Limb (tissue), 2 donors: Measurements from ENCODE around the gene YY1.
A peak's percentile ranks its signal among the peaks of the same experiment; 100 is the strongest.
"Not testable (repeated sequence)": the region's sequence is repeated elsewhere in the genome, so short reads cannot be mapped to it uniquely, and the experiment has no call there.

Source experiments
- DNase-seq, 2 donors: peaks; one replicate each; pipeline ENCODE4 v3.0.0-alpha.2; 2016; ENCODE audit errors: extremely low spot score in 2 of 2

YY1 gene

GRCh38 chr14:100283984-100284881 lies 45.3 kb downstream of the YY1 start:
- DNase-seq, result peak in 1 of 2 donors; percentile 25

- DNase-seq, result peak; percentile 51 to 88
Measured at GRCh38 chr14:100285021-100285912, 46.3 kb downstream of the YY1 start.

GRCh38 chr14:100285913-100286400 lies 47.0 kb downstream of the YY1 start:
- no peak for DNase-seq

GRCh38 chr14:100286484-100287191 lies 47.7 kb downstream of the YY1 start:
- peak in 1 of 2 donors; percentile 28 for DNase-seq

- DNase-seq, result no peak
Measured at GRCh38 chr14:100287202-100287997, 48.5 kb downstream of the YY1 start.

GRCh38 chr14:100287998-100288295 lies 49.0 kb downstream of the YY1 start:
- not testable (repeated sequence) for DNase-seq

- DNase-seq, result no peak
Measured at GRCh38 chr14:100288382-100289185, 49.6 kb downstream of the YY1 start.

- DNase-seq, result peak in 1 of 2 donors; percentile 28
Measured at GRCh38 chr14:100289916-100290606, 51.1 kb downstream of the YY1 start.

GRCh38 chr14:100290607-100291304 lies 51.8 kb downstream of the YY1 start:
- no peak for DNase-seq

- DNase-seq, result peak in 1 of 2 donors; percentile 30
Measured at GRCh38 chr14:100291305-100292075, 52.5 kb downstream of the YY1 start.

GRCh38 chr14:100292301-100292775 lies 53.4 kb downstream of the YY1 start:
- peak in 1 of 2 donors; percentile 23 for DNase-seq

GRCh38 chr14:100292776-100293461 lies 54.0 kb downstream of the YY1 start:
- peak in 1 of 2 donors; percentile 22 for DNase-seq

- DNase-seq, result no peak
Measured at GRCh38 chr14:100293497-100294212, 54.7 kb downstream of the YY1 start.

- no peak for DNase-seq
Measured at GRCh38 chr14:100294213-100294962, 55.4 kb downstream of the YY1 start.

- DNase-seq, result no peak
Measured at GRCh38 chr14:100294963-100295330, 56.0 kb downstream of the YY1 start.
